Glomerular endothelial cell (primary cell): ENCODE data around the gene SYCP1. TPM values are rescaled to one million over a fixed set of nuclear protein-coding genes. Genes with fewer than 3 reads are reported as not detected.
"Not testable (repeated sequence)": the region's sequence is repeated elsewhere in the genome, so short reads cannot be mapped to it uniquely, and the experiment has no call there.

Experiments used
- DNase-seq: peaks from one replicate; pipeline ENCODE4 v3.0.0-alpha.2; 2011; ENCODE audit warnings: low read depth, low spot score; ENCODE audit errors: extremely low read depth
- total RNA-seq: library from RNA; depleted of rRNA; stranded (reverse); fragments of >200 nt; gene quantifications from 2 replicates; pipeline ENCODE4 v1.2.3, GENCODE V29; 2015

The SYCP1 gene
- total RNA-seq = not detected in 2 replicates

GRCh38 chr1:114854693-114855320 lies at the start of gene SYCP1:
Gene SYCP1 (plus strand): TSS chr1:114854863. CDS start chr1:114855465, 602 bp downstream.
- no peak for DNase-seq

GRCh38 chr1:114819869-114820268 lies 34.8 kb upstream of the SYCP1 start:
- no peak for DNase-seq

GRCh38 chr1:114820392-114820791 lies 34.3 kb upstream of the SYCP1 start:
- no peak for DNase-seq

- no peak for DNase-seq
These were observed 32.7 kb upstream of the SYCP1 start for GRCh38 chr1:114821978-114822377.

GRCh38 chr1:114828251-114828650 lies 26.4 kb upstream of the SYCP1 start:
- no peak for DNase-seq

GRCh38 chr1:114830075-114830474 lies 24.6 kb upstream of the SYCP1 start:
- not testable (repeated sequence) for DNase-seq

GRCh38 chr1:114831276-114831994 lies 23.2 kb upstream of the SYCP1 start:
- no peak for DNase-seq

- DNase-seq = no peak
These were observed 22.6 kb upstream of the SYCP1 start for GRCh38 chr1:114832057-114832456.

GRCh38 chr1:114833421-114833820 lies 21.2 kb upstream of the SYCP1 start:
- DNase-seq = no peak

- no peak for DNase-seq
These were observed 10.4 kb upstream of the SYCP1 start for GRCh38 chr1:114844270-114844669.

- DNase-seq = no peak
These were observed 1.1 kb upstream of the SYCP1 start for GRCh38 chr1:114853584-114853983.

GRCh38 chr1:114861384-114861783 lies 6.7 kb downstream of the SYCP1 start:
- no peak for DNase-seq

- DNase-seq = no peak
These were observed 37.7 kb downstream of the SYCP1 start for GRCh38 chr1:114892194-114892918.

- DNase-seq = no peak
These were observed 42.1 kb downstream of the SYCP1 start for GRCh38 chr1:114896795-114897194.

- no peak for DNase-seq
These were observed 47.2 kb downstream of the SYCP1 start for GRCh38 chr1:114901814-114902213.

- no peak for DNase-seq
These were observed 47.7 kb downstream of the SYCP1 start for GRCh38 chr1:114902343-114902742.

GRCh38 chr1:114903480-114903879 lies 48.8 kb downstream of the SYCP1 start:
- DNase-seq = no peak

- not testable (repeated sequence) for DNase-seq
These were observed 61.1 kb downstream of the SYCP1 start for GRCh38 chr1:114915720-114916119.

GRCh38 chr1:114926607-114927006 lies 71.9 kb downstream of the SYCP1 start:
- no peak for DNase-seq

GRCh38 chr1:114927401-114927800 lies 72.7 kb downstream of the SYCP1 start:
- DNase-seq = no peak

- no peak for DNase-seq
These were observed 101.9 kb downstream of the SYCP1 start for GRCh38 chr1:114956570-114956969.

GRCh38 chr1:114959423-114959822 lies 104.8 kb downstream of the SYCP1 start:
- no peak for DNase-seq
